ENCODE results near the gene MYH7B. TPM values are rescaled to one million over a fixed set of nuclear protein-coding genes. Genes with fewer than 3 reads are reported as not detected.

Gene MYH7B
- total and polyA plus RNA-seq, 12 donors: 22.1 to 962 (median 182) TPM

- TF ChIP-seq CTCF (IDR thresholded peaks at IDR 0.05): no peak
- Histone ChIP-seq H3K36me3 (peaks cover 0 to 38% (median 0%) of the 10 kb centered on the region in 9 donors), H3K4me1 (peaks cover 0 to 46% (median 23%) of the 10 kb centered on the region in 9 donors), H3K9me3 (no peaks in the 10 kb centered on the region), H3K27me3 (no peaks in the 10 kb centered on the region), H3K27ac (peak overlapping the region in 9 of 10 donors; percentile 19 to 98 (median 64)), H3K4me3 (no peak overlapping the region)
- DNase-seq (no peak), ATAC-seq (no peak)
- intact Hi-C loops (cut with DNase I): no loop called here
- 63 to 72% methylated on average over 5 of the region's 5 CpGs for WGBS, 2 donors
Measured at GRCh38 chr20:34952671-34953070, 3.0 kb upstream of the MYH7B start.

- DNase-seq: no peak
- 88 to 92% methylated on average over 7 of the region's 7 CpGs for WGBS, 2 donors
- H3K4me1 ChIP-seq: peaks cover 0 to 46% (median 23%) of the 10 kb centered on the region in 9 donors
- no peak for ATAC-seq
- peak overlapping the region in 6 of 10 donors; percentile 60 to 98 (median 94) for H3K27ac ChIP-seq
- H3K27me3 ChIP-seq: no peaks in the 10 kb centered on the region
- intact Hi-C loops (cut with DNase I): no loop called here
- peaks cover 0 to 28% (median 0%) of the 10 kb centered on the region in 9 donors for H3K36me3 ChIP-seq
- H3K4me3 ChIP-seq: no peak overlapping the region
- H3K9me3 ChIP-seq: no peaks in the 10 kb centered on the region
- no peak for TF ChIP-seq CTCF (IDR thresholded peaks at IDR 0.05)
Measured at GRCh38 chr20:34953960-34954359, 1.7 kb upstream of the MYH7B start.

GRCh38 chr20:34954904-34955230 lies 801 bp upstream of the MYH7B start:
- H3K27ac ChIP-seq: peak overlapping the region in 9 of 10 donors; percentile 77 to 98 (median 93)
- no peaks in the 10 kb centered on the region for H3K9me3 ChIP-seq
- TF ChIP-seq CTCF (IDR thresholded peaks at IDR 0.05): no peak
- no peaks in the 10 kb centered on the region for H3K27me3 ChIP-seq
- peak overlapping the region; percentile 33 to 76 (median 63) for H3K4me3 ChIP-seq
- WGBS, 2 donors: 3 to 6% methylated on average over 13 of the region's 13 CpGs
- intact Hi-C loops (cut with DNase I): loop anchor here in 7 of 10 donors (1.0 to 5.0 kb wide), 2 partner anchors 79 to 83 kb away; partner anchors contain the start of genes ACSS2 (in 5 of the 7) and GGT7 (in 2 of the 7)
- H3K4me1 ChIP-seq: peaks cover 0 to 46% (median 23%) of the 10 kb centered on the region in 9 donors
- peaks cover 0 to 20% (median 0%) of the 10 kb centered on the region in 9 donors for H3K36me3 ChIP-seq
- peak in 6 of 8 donors; percentile 1 to 26 (median 6) for ATAC-seq
- peak in 1 of 2 donors; percentile 50 for DNase-seq

GRCh38 chr20:34956041-34956458 lies 382 bp downstream of the MYH7B start:
- no peak for DNase-seq
- Histone ChIP-seq H3K36me3 (peaks cover 0 to 8% (median 0%) of the 10 kb centered on the region in 9 donors), H3K9me3 (no peaks in the 10 kb centered on the region), H3K27me3 (no peaks in the 10 kb centered on the region), H3K27ac (peak overlapping the region; percentile 77 to 98 (median 92)), H3K4me3 (peak overlapping the region; percentile 33 to 76 (median 63)), H3K4me1 (peaks cover 3 to 57% (median 27%) of the 10 kb centered on the region in 9 donors)
- intact Hi-C loops (cut with DNase I): loop anchor here in 6 of 10 donors (1.0 to 5.0 kb wide), 5 partner anchors 81 to 137 kb away; partner anchors contain the start of genes GGT7 (in 3 of the 6) and TRPC4AP (in 1 of the 6)
- no peak for ATAC-seq
- TF ChIP-seq CTCF (IDR thresholded peaks at IDR 0.05): peak in 3 of 9 donors; percentile 12 to 42 (median 28)
- WGBS, 2 donors: 16 to 21% methylated on average over 6 of the region's 6 CpGs
